Activated naive CD4-positive, alpha-beta T cell treated with anti-CD3 and anti-CD28 coated beads, Interleukin-2, amount 50 U/mL, for 72 hours (primary cell): ENCODE results near the gene TBC1D16. TPM values are rescaled to one million over a fixed set of nuclear protein-coding genes. Genes with fewer than 3 reads are reported as not detected.
"Not testable (repeated sequence)": the region's sequence is repeated elsewhere in the genome, so short reads cannot be mapped to it uniquely, and the experiment has no call there.

ENCODE experiments used
- ATAC-seq, 2 donors: fragments of 150-1000 bp; cut with Tn5 transposase; 2 replicates each; pipeline ENCODE4 v1.10.0; 2021; ENCODE audit warnings: mild to moderate bottlenecking in 2 of 2, moderate library complexity in 2 of 2
- DNase-seq, 2 donors: peaks; one replicate each; pipeline ENCODE4 v3.0.0; 2021 to 2022; ENCODE audit warnings: low spot score in 2 of 2
- H3K27ac Mint-ChIP-seq, 2 donors: one replicate each; pipeline ENCODE4 v1.8.0; 2022; ENCODE audit warnings: mild to moderate bottlenecking in 2 of 2, mixed read lengths in 2 of 2
- H3K36me3 Mint-ChIP-seq, 2 donors: one replicate each; pipeline ENCODE4 v1.8.0; 2022; ENCODE audit warnings: mixed read lengths in 2 of 2
- H3K9me3 Mint-ChIP-seq, 2 donors: one replicate each; pipeline ENCODE4 v1.8.0; 2022; ENCODE audit warnings: mixed read lengths in 2 of 2
- total RNA-seq, 2 donors: library from RNA; stranded (reverse); gene quantifications; one replicate each; pipeline ENCODE4 v1.2.3, GENCODE V29; 2022

The TBC1D16 gene
- total RNA-seq, 2 donors from 2014 or later, result 5.2 to 10.2 TPM

DNA sequence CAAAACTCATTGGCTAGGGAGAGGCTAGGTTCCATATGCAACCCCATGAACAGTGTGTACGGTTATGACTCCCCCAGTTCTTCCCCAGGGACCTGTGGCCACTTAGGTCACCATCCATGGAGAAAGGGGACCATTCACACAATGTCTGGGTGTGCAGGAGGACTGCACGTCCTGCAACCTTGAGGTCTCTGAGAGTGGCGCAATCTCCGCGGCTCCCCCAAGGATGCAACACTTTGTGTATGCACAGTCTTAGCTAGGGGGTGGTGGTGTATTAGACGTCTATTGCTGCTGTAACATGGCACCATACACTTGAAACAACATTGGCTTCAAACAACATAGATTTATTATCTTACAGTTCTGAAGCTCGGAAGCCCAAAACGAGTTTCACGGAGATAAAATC is 130.8 kb downstream of the TBC1D16 start:
- Mint-ChIP-seq H3K9me3 (no peaks in the 10 kb centered on the region), H3K36me3 (no peaks in the 10 kb centered on the region), H3K27ac (no peak overlapping the region)
- DNase-seq (no peak), ATAC-seq (no peak)

DNA sequence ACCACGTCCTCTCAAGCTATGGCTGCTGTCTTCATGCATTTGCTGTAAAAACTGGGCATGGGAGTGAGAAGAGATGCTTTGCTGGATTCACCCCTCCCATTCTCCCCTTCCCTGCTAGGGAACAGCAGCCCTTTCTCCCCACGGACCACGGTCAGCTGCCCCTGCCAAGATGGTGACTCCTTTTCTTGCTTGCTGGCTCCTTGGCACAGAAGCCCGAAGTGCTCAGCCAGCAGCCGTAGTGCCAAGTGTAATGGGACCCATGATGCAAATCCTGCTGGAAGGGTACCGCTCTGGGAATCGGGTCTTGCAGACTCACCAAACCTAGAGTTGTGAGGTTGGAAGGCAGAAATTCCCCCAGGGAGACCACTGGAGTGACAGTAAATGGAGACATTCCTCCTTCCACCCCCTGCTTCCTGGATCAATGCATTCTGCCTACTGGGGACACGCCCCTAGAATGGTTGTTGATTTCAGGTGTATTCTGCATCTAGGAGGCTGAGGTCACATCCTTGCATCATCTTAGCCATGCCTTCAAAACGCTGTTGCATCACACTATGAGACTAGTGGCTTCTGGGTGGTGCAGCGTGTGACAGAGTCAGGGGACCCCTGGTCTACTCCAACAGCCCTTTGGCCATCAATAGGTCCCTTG is 133.4 kb downstream of the TBC1D16 start:
- H3K36me3 Mint-ChIP-seq, result no peaks in the 10 kb centered on the region
- DNase-seq, result no peak
- H3K9me3 Mint-ChIP-seq, result no peaks in the 10 kb centered on the region
- no peak overlapping the region for H3K27ac Mint-ChIP-seq
- no peak for ATAC-seq

DNA sequence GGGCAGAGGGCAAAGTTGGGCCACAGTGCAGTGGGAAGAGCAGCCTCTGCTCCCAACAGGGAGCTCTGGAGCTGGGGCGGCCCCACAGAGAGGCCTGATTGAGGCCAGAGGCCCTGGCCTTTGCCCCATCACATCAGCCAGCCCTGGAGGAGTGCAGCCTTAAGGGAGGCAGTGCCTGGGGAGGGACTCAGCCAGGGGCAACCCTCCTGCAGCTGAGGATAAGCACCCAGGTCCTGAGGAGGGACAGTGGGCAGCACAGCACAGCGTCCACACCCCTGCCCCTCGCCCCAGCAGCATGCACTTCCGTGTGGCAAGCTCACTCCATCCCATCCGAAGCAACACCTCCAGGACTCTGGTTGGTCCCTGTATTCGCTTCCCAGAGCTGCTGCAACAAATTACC is 134.5 kb downstream of the TBC1D16 start:
- ATAC-seq (no peak), DNase-seq (no peak)
- Mint-ChIP-seq H3K9me3 (no peaks in the 10 kb centered on the region), H3K36me3 (no peaks in the 10 kb centered on the region), H3K27ac (no peak overlapping the region)

DNA sequence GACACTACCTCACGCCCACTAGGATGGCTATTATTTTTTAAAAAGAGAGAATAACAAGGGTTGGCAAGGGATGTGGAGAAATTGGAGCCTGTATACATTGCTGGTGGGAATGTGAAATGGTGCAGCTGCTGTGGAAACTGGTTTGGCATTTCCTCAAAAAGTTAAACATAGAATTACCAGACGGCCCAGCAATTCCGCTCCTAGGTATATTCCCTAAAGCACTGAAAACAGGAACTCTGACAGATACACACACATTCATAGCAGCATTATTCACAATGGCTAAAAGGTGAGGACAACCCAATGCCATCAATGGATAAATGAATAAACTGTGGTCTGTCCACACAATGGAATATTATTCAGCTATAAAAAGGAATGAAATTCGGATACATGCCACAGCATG is 136.1 kb downstream of the TBC1D16 start:
- H3K27ac Mint-ChIP-seq, result no peak overlapping the region

DNA sequence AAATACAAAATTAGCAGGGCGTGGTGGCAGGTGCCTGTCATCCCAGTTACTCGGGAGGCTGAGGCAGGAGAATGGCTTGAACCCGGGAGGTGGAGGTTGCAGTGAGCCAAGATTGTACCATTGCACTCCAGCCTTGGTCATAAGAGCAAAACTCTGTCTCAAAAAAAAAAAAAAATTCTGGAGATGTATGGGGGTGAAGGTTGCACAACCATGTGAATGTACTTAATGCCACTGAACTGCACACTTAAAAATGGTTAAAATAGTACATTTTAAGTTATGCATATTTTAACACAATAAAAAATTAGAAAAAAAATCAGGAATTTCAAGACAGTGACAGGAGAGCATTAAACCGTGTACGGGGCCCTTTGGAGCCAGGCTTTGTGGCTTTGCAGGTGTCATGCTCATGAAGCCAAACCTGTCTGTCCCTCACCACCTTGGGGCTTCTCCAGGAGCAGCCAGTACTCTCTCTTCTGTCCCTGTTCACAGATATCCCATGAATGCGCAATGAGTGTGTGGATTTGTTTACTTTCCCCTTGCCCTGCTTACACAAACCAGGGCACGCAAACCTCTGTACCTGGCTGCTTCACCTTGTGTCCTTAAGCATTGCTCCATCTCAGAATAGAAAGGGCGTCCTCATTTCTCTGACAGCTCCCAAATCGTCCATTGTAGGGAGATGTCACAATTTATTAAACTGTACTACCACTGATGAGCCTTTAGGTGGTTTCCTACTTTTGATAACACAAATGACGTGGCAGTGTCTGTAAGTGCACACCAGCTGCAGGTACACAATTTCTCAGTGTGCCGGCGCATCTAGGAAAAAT is 138.2 kb downstream of the TBC1D16 start:
- DNase-seq, result no peak
- ATAC-seq, result no peak
- Mint-ChIP-seq H3K36me3 (no peaks in the 10 kb centered on the region), H3K9me3 (no peaks in the 10 kb centered on the region), H3K27ac (no peak overlapping the region)

More for the DNA sequence above, 136.1 kb downstream of the TBC1D16 start:
- no peak for ATAC-seq
- no peak for DNase-seq
- Mint-ChIP-seq H3K9me3 (no peaks in the 10 kb centered on the region), H3K36me3 (no peaks in the 10 kb centered on the region)

DNA sequence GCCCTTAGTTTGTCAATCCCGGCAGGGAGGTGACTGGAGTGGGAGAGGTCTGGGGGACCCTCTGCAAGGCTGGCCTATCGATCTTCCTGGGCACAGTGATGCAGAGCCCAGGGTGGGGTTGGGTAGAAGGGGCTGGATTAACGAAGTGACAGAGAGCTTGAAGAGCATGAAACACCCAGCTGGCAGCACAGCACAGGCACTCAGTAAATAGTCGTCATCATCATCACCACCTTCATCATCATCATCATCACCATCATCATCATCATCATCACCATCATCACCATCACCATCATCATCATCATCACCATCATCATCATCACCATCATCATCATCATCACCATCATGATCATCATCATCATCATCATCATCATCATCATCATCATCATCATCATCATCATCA is 142.2 kb downstream of the TBC1D16 start:
- H3K9me3 Mint-ChIP-seq, H3K36me3 Mint-ChIP-seq, ATAC-seq, H3K27ac Mint-ChIP-seq: not testable (repeated sequence)
- DNase-seq, result peak in 1 of 2 donors; percentile 11

DNA sequence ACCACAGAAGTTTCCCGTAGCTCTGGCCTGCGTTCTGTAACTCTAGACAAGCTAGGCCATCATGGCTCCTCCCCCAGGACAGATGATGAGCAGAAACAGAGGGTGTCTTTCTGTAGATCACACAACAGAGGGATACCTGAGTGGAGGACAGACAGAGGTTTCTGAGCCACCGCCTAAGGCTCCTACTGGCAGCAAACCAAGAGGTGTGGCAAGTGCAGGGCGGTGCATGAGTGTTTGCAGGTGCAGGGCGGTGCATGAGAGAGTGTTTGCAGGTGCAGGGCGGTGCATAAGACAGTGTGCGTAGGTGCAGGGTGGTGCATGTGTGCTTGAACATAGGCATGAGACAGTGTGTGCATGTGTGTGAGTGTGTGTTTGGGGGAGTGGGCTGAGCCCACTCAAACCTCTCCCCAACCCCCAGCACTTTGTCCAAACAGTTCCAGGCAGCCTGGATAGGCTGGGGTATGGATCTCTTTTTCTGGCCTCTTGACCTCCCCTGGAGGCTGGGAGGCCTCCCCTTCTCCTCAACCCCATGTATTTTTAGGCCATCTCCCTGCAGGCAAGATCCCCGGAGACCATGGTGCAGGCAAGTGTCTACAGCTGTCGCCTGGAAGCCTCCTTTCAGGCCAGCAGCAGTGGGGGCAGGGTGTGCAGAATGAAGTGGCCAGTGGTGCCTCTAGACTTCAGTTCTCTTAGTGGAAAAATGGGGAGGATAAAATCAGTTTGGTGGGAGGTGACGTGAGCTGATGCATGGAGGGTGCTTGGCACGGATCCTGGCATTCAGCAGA is 143.0 kb downstream of the TBC1D16 start:
- Mint-ChIP-seq H3K27ac (no peak overlapping the region), H3K9me3 (no peaks in the 10 kb centered on the region), H3K36me3 (no peaks in the 10 kb centered on the region)
- ATAC-seq, result no peak
- peak in 1 of 2 donors; percentile 42 for DNase-seq

DNA sequence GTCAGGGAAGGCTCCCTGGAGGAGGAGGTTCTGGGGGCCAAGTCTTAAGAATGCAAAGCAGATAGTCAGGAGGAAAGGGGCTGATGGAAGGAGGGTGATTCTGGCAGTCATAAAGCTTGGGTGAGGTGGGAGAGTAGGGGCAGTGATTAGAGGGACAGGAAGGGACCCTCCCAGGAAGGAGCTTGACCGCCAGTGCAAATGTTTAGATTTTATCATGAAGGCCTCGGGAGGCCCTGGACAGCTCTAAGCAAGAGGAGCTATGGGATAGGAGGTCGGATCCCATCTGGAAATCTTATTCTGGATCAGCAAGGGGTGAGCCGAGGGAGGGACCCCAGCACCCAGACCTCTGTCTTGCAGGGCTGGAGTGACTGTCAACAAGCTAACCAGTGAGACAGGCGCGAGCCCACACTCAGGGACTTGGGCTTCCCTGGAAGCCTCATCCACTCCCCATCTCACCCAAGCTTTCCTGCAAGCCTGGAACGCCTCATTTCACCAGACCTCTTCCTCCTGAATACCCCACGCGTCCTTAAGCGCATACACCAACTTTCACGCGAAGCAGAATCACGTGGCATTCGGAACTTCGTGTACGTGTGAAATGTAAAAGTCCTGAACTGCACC is 144.4 kb downstream of the TBC1D16 start:
- DNase-seq (peak in 1 of 2 donors; percentile 28), ATAC-seq (no peak)
- Mint-ChIP-seq H3K36me3 (no peaks in the 10 kb centered on the region), H3K9me3 (no peaks in the 10 kb centered on the region), H3K27ac (no peak overlapping the region)

DNA sequence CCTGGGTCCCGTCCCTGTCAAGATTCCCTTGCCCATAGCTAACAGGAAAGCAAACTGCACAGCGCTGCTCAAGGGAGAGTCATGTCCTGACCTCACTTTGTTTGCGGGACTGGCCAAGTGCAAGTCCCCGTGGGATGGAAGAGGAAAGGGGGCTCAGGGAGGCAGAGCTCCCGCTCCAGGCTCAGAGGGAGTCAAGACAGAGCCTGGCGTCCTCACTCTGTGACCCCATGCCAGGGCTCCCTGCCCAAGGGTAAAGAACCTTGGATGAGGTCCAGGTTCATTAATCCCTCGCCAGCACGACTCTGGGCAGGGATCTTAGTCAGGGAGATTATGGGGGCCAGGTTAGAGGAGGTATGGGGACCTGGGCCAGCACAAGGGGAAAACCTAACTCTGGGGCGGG is 145.0 kb downstream of the TBC1D16 start:
- no peak overlapping the region for H3K27ac Mint-ChIP-seq
- ATAC-seq (no peak), DNase-seq (no peak)
- H3K36me3 Mint-ChIP-seq, result no peaks in the 10 kb centered on the region
- no peaks in the 10 kb centered on the region for H3K9me3 Mint-ChIP-seq

DNA sequence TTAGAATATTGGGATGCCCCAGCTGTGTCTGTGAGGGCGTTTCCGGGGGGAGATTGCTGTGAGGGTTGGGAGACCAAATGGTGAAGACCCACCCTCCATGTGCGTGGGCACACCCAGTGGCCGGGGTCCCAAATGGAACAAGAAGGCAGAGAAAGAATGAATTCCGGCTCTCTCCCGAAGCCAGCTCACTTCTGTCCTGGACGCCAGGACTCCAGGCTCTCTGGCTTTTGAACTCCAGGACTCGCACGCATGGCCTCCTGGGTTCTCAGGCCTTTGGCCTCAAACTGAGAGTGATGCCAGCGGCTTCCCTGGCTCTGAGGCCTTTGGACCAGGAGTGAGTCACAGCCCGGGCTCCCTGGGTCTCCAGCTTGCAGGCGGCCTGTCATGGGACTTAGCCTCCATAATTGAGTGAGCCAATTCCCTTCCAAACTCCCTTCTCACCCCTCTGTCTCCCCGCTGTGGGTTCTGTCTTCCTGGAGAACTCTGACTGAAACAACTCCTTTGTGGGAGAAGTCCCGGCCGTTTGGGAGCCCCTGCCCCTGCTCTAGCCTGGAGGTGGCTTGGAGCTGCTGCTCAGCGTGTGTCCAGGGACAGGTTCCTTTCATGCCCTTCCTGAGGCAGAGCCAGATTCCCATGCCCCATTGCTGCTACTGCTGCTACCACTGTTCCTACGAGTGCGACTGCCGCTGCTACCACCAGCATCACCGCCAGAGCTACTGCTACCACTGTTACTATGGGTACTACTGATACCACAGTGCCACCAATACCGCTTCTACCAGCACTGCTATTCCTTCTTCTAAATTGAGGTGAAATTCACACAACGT is 146.6 kb downstream of the TBC1D16 start:
- peak in 1 of 2 donors; percentile 43 for DNase-seq
- no peak for ATAC-seq
- H3K27ac Mint-ChIP-seq, result no peak overlapping the region
- no peaks in the 10 kb centered on the region for H3K9me3 Mint-ChIP-seq
- no peaks in the 10 kb centered on the region for H3K36me3 Mint-ChIP-seq

DNA sequence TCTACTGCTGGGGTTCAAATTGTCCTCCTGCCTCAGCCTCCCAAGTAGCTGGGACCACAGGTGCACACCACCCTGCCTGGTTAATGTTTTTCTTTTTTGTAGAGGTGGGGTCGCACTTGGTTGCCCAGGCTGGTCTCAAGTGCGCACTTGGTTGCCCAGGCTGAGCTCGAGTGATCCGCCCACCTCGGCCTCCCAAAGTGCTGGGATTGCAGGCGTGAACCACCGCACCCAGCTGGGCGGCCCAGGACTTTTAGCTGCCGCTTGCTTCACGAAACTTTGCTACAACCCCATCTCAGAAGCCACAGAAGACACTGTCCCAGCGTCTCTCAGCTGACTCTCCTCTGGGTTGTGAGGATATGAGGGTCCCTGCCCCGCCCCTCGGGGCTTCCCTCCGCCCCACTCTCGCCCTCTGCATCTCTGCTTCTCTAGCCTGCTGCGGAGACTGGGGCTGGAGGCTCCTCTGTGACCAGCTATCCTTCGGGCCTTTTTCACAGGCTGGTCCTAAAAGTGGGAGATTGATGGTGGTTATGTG is 147.6 kb downstream of the TBC1D16 start:
- Mint-ChIP-seq H3K36me3 (no peaks in the 10 kb centered on the region), H3K27ac (no peak overlapping the region), H3K9me3 (no peaks in the 10 kb centered on the region)
- DNase-seq (no peak), ATAC-seq (no peak)

DNA sequence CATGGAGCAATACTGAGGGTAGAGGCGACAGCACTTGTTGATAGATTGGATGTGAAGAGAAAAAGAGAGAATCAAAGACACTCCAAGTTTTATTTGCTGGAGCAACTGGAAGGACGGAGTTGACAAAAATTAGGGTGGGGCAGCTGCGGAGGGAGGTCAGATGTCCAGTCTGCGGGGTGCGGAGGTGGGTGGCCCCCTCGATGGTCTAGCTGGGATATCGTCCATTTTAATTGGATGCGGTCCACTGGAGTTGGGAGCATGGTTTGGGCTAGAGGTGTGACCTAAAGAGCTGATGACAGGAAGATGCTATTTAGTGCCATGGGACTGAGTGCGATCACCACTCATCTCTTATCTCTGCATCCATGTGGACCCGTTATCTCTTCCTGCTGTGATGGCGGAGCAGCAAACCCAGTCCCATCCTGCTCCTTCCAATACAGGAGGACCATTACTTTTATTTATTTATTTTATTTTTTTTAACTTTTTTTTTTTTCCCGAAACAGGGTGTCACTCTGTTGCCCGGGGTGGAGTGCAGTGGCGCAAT is 148.2 kb downstream of the TBC1D16 start:
- H3K36me3 Mint-ChIP-seq, result no peaks in the 10 kb centered on the region
- no peak for DNase-seq
- no peaks in the 10 kb centered on the region for H3K9me3 Mint-ChIP-seq
- no peak for ATAC-seq
- no peak overlapping the region for H3K27ac Mint-ChIP-seq

DNA sequence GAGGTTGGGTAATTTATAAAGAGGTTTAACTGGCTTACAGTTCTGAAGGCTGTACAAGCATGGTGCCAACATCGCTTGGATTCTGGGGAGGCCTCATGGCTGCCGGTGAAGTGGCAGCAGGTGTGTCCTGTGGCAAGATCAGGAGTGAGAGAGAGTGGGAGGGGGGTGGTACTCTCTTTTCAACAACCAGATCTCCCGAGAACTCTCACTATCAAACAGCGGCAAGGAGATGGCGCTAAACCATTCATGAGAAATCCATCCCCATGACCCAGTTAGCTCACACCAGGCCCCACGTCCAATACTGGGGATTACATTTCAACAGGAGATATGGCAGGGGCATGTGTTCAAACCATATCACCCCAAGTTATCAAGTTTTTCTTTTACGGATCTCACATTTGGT is 152.5 kb downstream of the TBC1D16 start:
- Mint-ChIP-seq H3K27ac (no peak overlapping the region), H3K9me3 (no peaks in the 10 kb centered on the region), H3K36me3 (no peaks in the 10 kb centered on the region)
- ATAC-seq (no peak), DNase-seq (no peak)
